Fibroblast of mammary gland (primary cell): Measurements from ENCODE around the gene SCAND1.

Source experiments
- DNase-seq: peaks from one replicate; pipeline ENCODE4 v3.0.0-alpha.2; 2010; ENCODE audit warnings: low read depth
- H3K4me3 ChIP-seq: 2 replicates; pipeline ENCODE4 v1.5.1; 2011; ENCODE audit warnings: low read depth, mild to moderate bottlenecking, low read length, moderate library complexity; ENCODE audit not compliant: control insufficient read depth
- CTCF ChIP-seq: conservative IDR thresholded peaks from 2 replicates; pipeline ENCODE4 v1.5.1; 2011; ENCODE audit warnings: low read depth, low read length, inconsistent platforms; ENCODE audit not compliant: control insufficient read depth, insufficient read depth

Gene SCAND1

DNA sequence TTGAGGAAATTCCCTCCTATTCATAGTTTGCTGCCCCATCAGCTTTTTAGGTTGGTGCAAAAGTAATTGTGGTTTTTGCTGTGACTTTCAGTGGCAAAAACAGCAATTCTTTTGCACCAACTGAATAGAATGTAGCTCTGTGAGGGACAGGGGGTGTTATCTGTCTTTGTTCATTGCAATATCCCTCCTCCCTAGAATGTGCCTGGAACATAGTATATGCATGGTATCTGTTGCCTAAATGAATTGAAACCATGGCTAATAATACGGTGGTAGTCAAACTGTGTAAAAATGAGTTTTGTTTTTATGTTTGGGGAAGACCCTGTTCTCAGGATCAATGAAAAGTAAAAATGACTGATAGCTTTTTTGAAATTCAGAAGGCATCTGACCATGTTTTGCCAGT is 45.1 kb downstream of the SCAND1 start:
- no peak for DNase-seq
- TF ChIP-seq CTCF, result no peak
- H3K4me3 ChIP-seq, result no peak overlapping the region

DNA sequence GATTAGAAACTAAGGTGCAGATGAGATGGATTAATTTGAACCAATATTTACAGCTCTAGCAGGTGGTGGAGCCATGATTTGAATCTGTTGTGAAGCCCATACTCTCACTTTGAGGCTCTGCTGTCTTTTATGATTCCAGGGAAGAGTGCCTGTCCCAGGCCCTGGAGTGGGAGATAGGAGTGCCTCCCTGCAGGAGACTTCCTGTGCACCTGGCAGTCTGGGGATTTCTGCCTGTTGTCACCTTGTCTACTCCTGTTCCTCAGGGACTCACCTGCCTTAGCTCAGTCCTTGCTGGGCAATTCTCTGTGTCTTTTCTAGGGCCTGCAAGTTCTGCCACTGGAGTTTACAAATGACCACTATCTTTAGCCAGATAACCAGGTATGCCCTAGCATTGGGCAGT is 46.3 kb downstream of the SCAND1 start:
- no peak for TF ChIP-seq CTCF
- no peak overlapping the region for H3K4me3 ChIP-seq
- no peak for DNase-seq

- no peak overlapping the region for H3K4me3 ChIP-seq
- DNase-seq, result no peak
- no peak for TF ChIP-seq CTCF
Observed at GRCh38 chr20:35907017-35907701, 47.1 kb downstream of the SCAND1 start.

- DNase-seq, result no peak
- no peak for TF ChIP-seq CTCF
- no peak overlapping the region for H3K4me3 ChIP-seq
Observed at GRCh38 chr20:35904982-35905663, 49.2 kb downstream of the SCAND1 start.

DNA sequence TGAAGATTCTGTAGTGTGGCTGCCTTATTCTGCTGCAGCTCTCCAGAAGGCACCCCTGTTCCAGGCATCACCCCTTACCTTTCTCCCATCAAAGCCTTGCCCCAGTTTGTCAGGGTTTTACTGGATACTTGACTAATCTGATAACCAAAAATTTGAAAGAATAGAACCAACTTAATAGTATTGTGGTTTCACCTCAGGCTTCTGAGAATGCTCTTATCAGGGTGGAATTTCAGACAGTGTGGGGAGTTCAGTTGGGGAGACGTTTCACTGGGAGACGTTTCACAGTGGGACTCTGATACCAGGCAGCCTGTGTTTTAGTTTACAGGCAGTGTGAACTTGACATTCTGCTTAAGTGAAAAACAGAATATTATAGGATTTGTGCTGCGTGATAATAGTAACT is 50.5 kb downstream of the SCAND1 start:
- DNase-seq, result no peak
- H3K4me3 ChIP-seq, result no peak overlapping the region
- TF ChIP-seq CTCF, result no peak
